HEK293T (cell line): ENCODE data around the gene DOHH.
"Not testable (repeated sequence)": the region's sequence is repeated elsewhere in the genome, so short reads cannot be mapped to it uniquely, and the experiment has no call there.

Source experiments
- CTCF ChIA-PET: fragments of 350-600 bp; formaldehyde crosslinking; extraction: SDS; loops from one replicate; lab custom pipeline; 2021; ENCODE audit warnings: antibody characterized with exemption, inconsistent platforms; lab: Yijun Ruan, JAX
- POLR2A ChIA-PET: fragments of 350-600 bp; formaldehyde crosslinking; extraction: SDS; loops from one replicate; lab custom pipeline; 2020; ENCODE audit warnings: antibody characterized with exemption, inconsistent platforms; lab: Yijun Ruan, JAX
- DNase-seq: peaks from one replicate; pipeline ENCODE4 v3.0.0; 2012; ENCODE audit warnings: mixed read lengths; ENCODE audit errors: extremely low spot score
- ARNT ChIP-seq: fragments of 450-650 bp; IDR thresholded peaks from 2 replicates; pipeline ENCODE4 v1.6.1; 2017; ENCODE audit warnings: mild to moderate bottlenecking
- BHLHE40 ChIP-seq: fragments of 450-650 bp; IDR thresholded peaks from 2 replicates; pipeline ENCODE4 v1.6.1; 2016; ENCODE audit warnings: mild to moderate bottlenecking, moderate library complexity, borderline replicate concordance
- CTBP1 ChIP-seq: fragments of 450-650 bp; IDR thresholded peaks from 2 replicates; pipeline ENCODE4 v1.6.1; 2016; ENCODE audit warnings: borderline replicate concordance
- ELF4 ChIP-seq: fragments of 450-650 bp; IDR thresholded peaks from 2 replicates; pipeline ENCODE4 v1.6.1; 2017; ENCODE audit warnings: antibody characterized with exemption
- FOXA1 ChIP-seq: fragments of 450-650 bp; IDR thresholded peaks from 2 replicates; pipeline ENCODE4 v1.6.1; 2016; ENCODE audit warnings: mild to moderate bottlenecking
- FOXK2 ChIP-seq: fragments of 450-650 bp; IDR thresholded peaks from 2 replicates; pipeline ENCODE4 v1.6.1; 2016; ENCODE audit warnings: mild to moderate bottlenecking
- FOXM1 ChIP-seq: fragments of 450-650 bp; IDR thresholded peaks from 2 replicates; pipeline ENCODE4 v1.6.1; 2017; ENCODE audit warnings: mild to moderate bottlenecking, borderline replicate concordance
- HDGF ChIP-seq: fragments of 450-650 bp; IDR thresholded peaks from 2 replicates; pipeline ENCODE4 v1.6.1; 2017; ENCODE audit warnings: antibody characterized with exemption, borderline replicate concordance
- L3MBTL2 ChIP-seq: fragments of 450-650 bp; conservative IDR thresholded peaks from 2 replicates; pipeline ENCODE4 v1.6.1; 2016; ENCODE audit warnings: mild to moderate bottlenecking
- LEF1 ChIP-seq: fragments of 450-650 bp; IDR thresholded peaks from 2 replicates; pipeline ENCODE4 v1.6.1; 2017; ENCODE audit warnings: mild to moderate bottlenecking, borderline replicate concordance
- NFRKB ChIP-seq: fragments of 450-650 bp; IDR thresholded peaks from 2 replicates; pipeline ENCODE4 v1.6.1; 2016; ENCODE audit warnings: mild to moderate bottlenecking, moderate library complexity
- PKNOX1 ChIP-seq: fragments of 450-650 bp; IDR thresholded peaks from 2 replicates; pipeline ENCODE4 v1.6.1; 2016
- SP1 ChIP-seq: fragments of 450-650 bp; IDR thresholded peaks from 2 replicates; pipeline ENCODE4 v1.6.1; 2017
- SUZ12 ChIP-seq: fragments of 450-650 bp; IDR thresholded peaks from 2 replicates; pipeline ENCODE4 v1.6.1; 2016; ENCODE audit warnings: mild to moderate bottlenecking
- TARDBP ChIP-seq: fragments of 450-650 bp; IDR thresholded peaks from 2 replicates; pipeline ENCODE4 v1.6.1; 2016
- ZNF384 ChIP-seq: fragments of 450-650 bp; IDR thresholded peaks from 2 replicates; pipeline ENCODE4 v1.6.1; 2016

Gene DOHH

GRCh38 chr19:3508771-3509535, 8.5 kb upstream of the DOHH start:
- DNase-seq: no peak
- no peak for TF ChIP-seq PKNOX1
- TF ChIP-seq NFRKB: no peak
- no peak for TF ChIP-seq FOXK2
- TF ChIP-seq FOXM1: no peak
- TF ChIP-seq HDGF: no peak
- CTCF ChIA-PET: no interaction called here
- POLR2A ChIA-PET: no interaction called here

- CTCF ChIA-PET, POLR2A ChIA-PET, DNase-seq: not testable (repeated sequence)
- TF ChIP-seq ZNF384: 0 out of 2 replicates have a peak, but pooled peaks have one; percentile 25
These were observed 7.7 kb upstream of the DOHH start for GRCh38 chr19:3508121-3508661.

GRCh38 chr19:3507371-3508120, 7.1 kb upstream of the DOHH start:
- ChIA-PET CTCF (no interaction called here), POLR2A (no interaction called here)
- TF ChIP-seq NFRKB (no peak), HDGF (no peak), FOXK2 (no peak), CTBP1 (no peak), BHLHE40 (no peak), ELF4 (no peak), SUZ12 (no peak), FOXA1 (no peak), ZNF384 (no peak), ARNT (no peak), LEF1 (no peak)
- no peak for DNase-seq

- CTCF ChIA-PET: no interaction called here
- TF ChIP-seq SUZ12 (no peak), CTBP1 (no peak), PKNOX1 (no peak), TARDBP (no peak), ARNT (no peak), HDGF (no peak), ZNF384 (no peak), FOXM1 (no peak), SP1 (no peak), BHLHE40 (no peak), FOXA1 (no peak), FOXK2 (no peak), ELF4 (no peak), L3MBTL2 (no peak), NFRKB (no peak), LEF1 (no peak)
- DNase-seq: no peak
- POLR2A ChIA-PET: no interaction called here
These were observed 6.2 kb upstream of the DOHH start for GRCh38 chr19:3506384-3507340.

- ChIA-PET POLR2A (no interaction called here), CTCF (no interaction called here)
- TF ChIP-seq FOXA1 (no peak), PKNOX1 (no peak), ARNT (no peak), ELF4 (peak; percentile 86), NFRKB (no peak), FOXM1 (peak; percentile 100), L3MBTL2 (peak; percentile 56; the same call in 1 of the 2 replicates), BHLHE40 (no peak), ZNF384 (no peak), TARDBP (peak; percentile 94), SUZ12 (no peak), LEF1 (no peak), FOXK2 (no peak), HDGF (no peak), SP1 (no peak), CTBP1 (no peak)
- DNase-seq: peak; percentile 99
These were observed 5.3 kb upstream of the DOHH start, which contains the start of gene FZR1 for GRCh38 chr19:3505598-3506383. Gene FZR1, plus strand, starts transcription at chr19:3506311. Its CDS starts 16,679 bp downstream, at chr19:3522990.
